Measurements from ENCODE around the gene IL17RA.

- no peak for TF ChIP-seq CTCF (IDR thresholded peaks at IDR 0.05 in 8 of 11, conservative IDR thresholded peaks at IDR 0.05 in 3 of 11)
- peak in 1 of 3 donors; percentile 21 for TF ChIP-seq POLR2AphosphoS5 (IDR thresholded peaks at IDR 0.05)
- no peak for TF ChIP-seq POLR2A (IDR thresholded peaks at IDR 0.05)
Observed at GRCh38 chr22:17107547-17107810, 22.7 kb downstream of the IL17RA start.
